Muscle layer of colon (tissue), 2 donors: ENCODE measurements around the gene IL17RC.

Source experiments
- H3K27ac ChIP-seq: one replicate; pipeline ENCODE4 v1.7.0; 2013; ENCODE audit warnings: low read depth, mild to moderate bottlenecking, low read length, moderate library complexity
- H3K27me3 ChIP-seq, 2 donors: one replicate each; pipeline ENCODE4 v1.7.0; 2013; ENCODE audit warnings: low read length in 2 of 2, mild to moderate bottlenecking in 2 of 2; ENCODE audit not compliant: insufficient read depth in 2 of 2, control insufficient read depth in 1 of 2
- H3K36me3 ChIP-seq: one replicate; pipeline ENCODE4 v1.7.0; 2013; ENCODE audit warnings: mild to moderate bottlenecking, low read length; ENCODE audit not compliant: insufficient read depth
- H3K4me1 ChIP-seq: one replicate; pipeline ENCODE4 v1.7.0; 2013; ENCODE audit warnings: mild to moderate bottlenecking, low read length; ENCODE audit not compliant: insufficient read depth
- H3K4me3 ChIP-seq, 2 donors: one replicate each; pipeline ENCODE4 v1.7.0; 2013; ENCODE audit warnings: low read length in 2 of 2, low read depth in 1 of 2, mild to moderate bottlenecking in 1 of 2, moderate library complexity in 1 of 2
- H3K9ac ChIP-seq: one replicate; pipeline ENCODE4 v1.7.0; 2013; ENCODE audit warnings: low read length
- H3K9me3 ChIP-seq: one replicate; pipeline ENCODE4 v1.7.0; 2013; ENCODE audit warnings: mild to moderate bottlenecking, low read length
- donor health status: abdominal sarcoma.
- donor health status: Adenocarcinoma of cecum.

Gene IL17RC

DNA sequence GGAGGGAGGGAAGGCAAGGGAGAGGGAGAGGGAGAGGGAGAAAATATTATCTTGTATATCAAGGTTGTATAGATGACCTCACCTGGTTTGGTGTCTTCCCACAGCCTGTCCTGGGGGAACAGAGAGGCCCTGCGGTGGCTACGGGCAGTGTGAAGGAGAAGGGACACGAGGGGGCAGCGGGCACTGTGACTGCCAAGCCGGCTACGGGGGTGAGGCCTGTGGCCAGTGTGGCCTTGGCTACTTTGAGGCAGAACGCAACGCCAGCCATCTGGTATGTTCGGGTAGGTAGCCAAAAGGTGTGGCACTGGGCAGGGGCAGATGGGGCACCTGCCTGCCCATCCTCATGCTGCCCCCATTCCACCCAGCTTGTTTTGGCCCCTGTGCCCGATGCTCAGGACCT is 23.8 kb downstream of the IL17RC start:
- Histone ChIP-seq H3K9me3 (no peaks in the 10 kb centered on the region), H3K9ac (no peak overlapping the region), H3K27me3 (no peaks in the 10 kb centered on the region), H3K36me3 (peaks cover 43% of the 10 kb centered on the region), H3K4me1 (peaks cover under 1% of the 10 kb centered on the region), H3K4me3 (no peak overlapping the region), H3K27ac (no peak overlapping the region)

DNA sequence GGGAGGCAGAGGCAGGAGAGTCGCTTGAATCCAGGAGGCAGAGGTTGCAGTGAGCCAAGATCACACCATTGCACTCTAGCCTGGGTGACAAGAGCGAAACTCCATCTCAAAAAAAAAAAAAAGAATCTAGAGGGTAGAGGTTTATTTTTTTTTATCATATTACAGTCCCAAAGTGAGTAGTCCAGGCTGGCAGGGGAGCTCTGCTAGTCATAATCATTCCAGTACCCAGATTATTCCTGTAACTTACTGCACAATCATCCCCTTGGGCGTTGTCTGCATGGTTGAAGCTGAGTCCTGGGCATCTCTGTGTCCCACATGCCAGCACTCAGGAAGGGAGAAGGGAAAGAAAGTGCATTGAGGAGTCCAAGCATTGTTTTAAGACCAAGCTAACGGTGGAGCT is 25.3 kb downstream of the IL17RC start:
- no peaks in the 10 kb centered on the region for H3K27me3 ChIP-seq
- no peak overlapping the region for H3K27ac ChIP-seq
- H3K9me3 ChIP-seq, result no peaks in the 10 kb centered on the region
- no peak overlapping the region for H3K9ac ChIP-seq
- H3K4me3 ChIP-seq, result no peak overlapping the region
- H3K36me3 ChIP-seq, result peaks cover 39% of the 10 kb centered on the region
- H3K4me1 ChIP-seq, result no peaks in the 10 kb centered on the region

GRCh38 chr3:9942934-9943690 is 26.2 kb downstream of the IL17RC start:
- Histone ChIP-seq H3K27ac (no peak overlapping the region), H3K36me3 (peaks cover 29% of the 10 kb centered on the region), H3K4me3 (no peak overlapping the region), H3K4me1 (peaks cover 3% of the 10 kb centered on the region), H3K27me3 (no peaks in the 10 kb centered on the region), H3K9ac (no peak overlapping the region), H3K9me3 (no peaks in the 10 kb centered on the region)

DNA sequence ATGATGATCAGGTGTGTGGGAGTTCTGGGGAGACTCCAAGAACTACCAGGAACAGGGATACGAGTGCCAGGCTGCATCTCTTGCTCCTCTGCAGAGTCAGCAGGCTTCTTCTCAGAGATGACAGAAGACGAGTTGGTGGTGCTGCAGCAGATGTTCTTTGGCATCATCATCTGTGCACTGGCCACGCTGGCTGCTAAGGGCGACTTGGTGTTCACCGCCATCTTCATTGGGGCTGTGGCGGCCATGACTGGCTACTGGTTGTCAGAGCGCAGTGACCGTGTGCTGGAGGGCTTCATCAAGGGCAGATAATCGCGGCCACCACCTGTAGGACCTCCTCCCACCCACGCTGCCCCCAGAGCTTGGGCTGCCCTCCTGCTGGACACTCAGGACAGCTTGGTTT is 27.4 kb downstream of the IL17RC start:
- no peaks in the 10 kb centered on the region for H3K9me3 ChIP-seq
- H3K27ac ChIP-seq, result no peak overlapping the region
- peaks cover 28% of the 10 kb centered on the region for H3K36me3 ChIP-seq
- no peaks in the 10 kb centered on the region for H3K27me3 ChIP-seq
- no peak overlapping the region for H3K4me3 ChIP-seq
- peaks cover 5% of the 10 kb centered on the region for H3K4me1 ChIP-seq
- no peak overlapping the region for H3K9ac ChIP-seq

DNA sequence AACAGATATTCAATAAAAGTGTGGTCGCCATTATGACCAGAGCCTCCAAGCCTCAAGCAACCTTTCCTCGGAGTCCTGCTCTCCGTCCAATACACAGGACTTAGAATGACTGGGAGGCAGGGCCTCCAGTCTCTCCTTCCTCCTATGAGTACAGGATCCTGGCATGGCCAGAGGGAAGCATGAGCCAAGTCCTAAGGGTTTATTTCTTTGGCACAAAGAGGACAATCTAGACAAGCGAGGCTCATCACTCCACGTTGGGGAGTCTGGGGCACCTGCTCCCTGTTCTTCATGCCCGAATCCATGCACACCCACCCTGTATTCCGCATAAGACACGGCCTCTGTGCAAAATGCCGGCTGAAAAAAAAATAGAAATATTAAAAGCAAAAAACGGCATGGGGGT is 28.5 kb downstream of the IL17RC start:
- Histone ChIP-seq H3K4me3 (no peak overlapping the region), H3K36me3 (peaks cover 28% of the 10 kb centered on the region), H3K27me3 (no peaks in the 10 kb centered on the region), H3K27ac (no peak overlapping the region), H3K4me1 (peaks cover 5% of the 10 kb centered on the region), H3K9me3 (no peaks in the 10 kb centered on the region), H3K9ac (no peak overlapping the region)

GRCh38 chr3:9946112-9947024 is 29.5 kb downstream of the IL17RC start:
- Histone ChIP-seq H3K4me1 (peaks cover 5% of the 10 kb centered on the region), H3K27ac (peak overlapping the region; percentile 79), H3K27me3 (no peaks in the 10 kb centered on the region), H3K36me3 (peaks cover 23% of the 10 kb centered on the region), H3K9ac (peak overlapping the region; percentile 49), H3K4me3 (peak overlapping the region; percentile 66 to 76), H3K9me3 (no peaks in the 10 kb centered on the region)

- H3K9me3 ChIP-seq, result no peaks in the 10 kb centered on the region
- peaks cover 22% of the 10 kb centered on the region for H3K36me3 ChIP-seq
- H3K4me3 ChIP-seq, result peak overlapping the region; percentile 66 to 76
- H3K4me1 ChIP-seq, result peaks cover 11% of the 10 kb centered on the region
- no peaks in the 10 kb centered on the region for H3K27me3 ChIP-seq
- H3K27ac ChIP-seq, result peak overlapping the region; percentile 79
- no peak overlapping the region for H3K9ac ChIP-seq
Observed at GRCh38 chr3:9947025-9947995, 30.4 kb downstream of the IL17RC start.

DNA sequence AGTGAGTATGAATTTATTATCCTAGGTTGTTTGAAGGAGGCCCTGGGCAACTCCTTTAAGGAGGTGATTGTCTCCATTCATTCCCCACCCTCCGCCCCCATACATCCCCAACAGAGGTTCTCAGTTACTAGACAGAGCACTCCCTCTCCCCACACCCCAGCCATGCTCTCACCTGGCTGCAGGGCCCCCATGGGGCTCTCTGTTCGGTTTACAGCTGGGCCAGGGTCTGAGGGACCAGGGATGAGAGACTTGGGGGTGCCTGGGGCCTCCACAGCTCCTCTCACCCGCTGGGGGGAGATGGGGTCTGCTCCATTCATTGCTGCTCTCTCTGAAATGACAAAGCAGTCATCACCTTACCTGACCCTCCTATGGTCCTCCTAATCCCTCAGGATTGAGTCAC is 31.7 kb downstream of the IL17RC start:
- H3K9ac ChIP-seq, result no peak overlapping the region
- H3K9me3 ChIP-seq, result no peaks in the 10 kb centered on the region
- H3K4me3 ChIP-seq, result no peak overlapping the region
- H3K27ac ChIP-seq, result no peak overlapping the region
- H3K27me3 ChIP-seq, result no peaks in the 10 kb centered on the region
- H3K36me3 ChIP-seq, result peaks cover 10% of the 10 kb centered on the region
- H3K4me1 ChIP-seq, result peaks cover 11% of the 10 kb centered on the region

- Histone ChIP-seq H3K9ac (no peak overlapping the region), H3K9me3 (no peaks in the 10 kb centered on the region), H3K27ac (no peak overlapping the region), H3K36me3 (peaks cover 5% of the 10 kb centered on the region), H3K27me3 (no peaks in the 10 kb centered on the region), H3K4me3 (no peak overlapping the region), H3K4me1 (peaks cover 11% of the 10 kb centered on the region)
Observed at GRCh38 chr3:9949115-9949514, 32.2 kb downstream of the IL17RC start.

- H3K9me3 ChIP-seq, result no peaks in the 10 kb centered on the region
- H3K9ac ChIP-seq, result no peak overlapping the region
- H3K27ac ChIP-seq, result no peak overlapping the region
- H3K27me3 ChIP-seq, result no peaks in the 10 kb centered on the region
- no peaks in the 10 kb centered on the region for H3K36me3 ChIP-seq
- peaks cover 11% of the 10 kb centered on the region for H3K4me1 ChIP-seq
- H3K4me3 ChIP-seq, result no peak overlapping the region
Observed at GRCh38 chr3:9949626-9950025, 32.7 kb downstream of the IL17RC start.

DNA sequence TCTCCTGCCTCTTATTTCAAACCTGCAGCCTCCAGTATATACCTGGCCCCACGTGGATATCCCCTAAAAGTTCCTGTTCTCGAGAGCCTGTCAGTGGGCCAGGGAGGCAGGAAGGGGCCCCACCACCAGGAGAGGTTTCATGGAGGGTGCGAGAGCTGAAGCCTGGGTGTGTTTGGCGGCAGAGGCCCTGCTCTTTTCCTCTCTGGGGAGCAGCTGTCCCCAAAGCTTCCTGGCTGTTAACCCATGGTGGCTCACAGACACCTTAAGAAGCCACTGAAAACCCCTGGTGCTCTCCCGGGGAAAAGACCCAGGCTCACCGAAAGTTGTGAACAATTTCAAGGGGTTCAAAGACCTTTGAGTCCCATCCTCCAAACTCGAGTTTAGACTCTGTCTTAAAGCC is 34.2 kb downstream of the IL17RC start:
- no peaks in the 10 kb centered on the region for H3K36me3 ChIP-seq
- H3K27ac ChIP-seq, result no peak overlapping the region
- no peak overlapping the region for H3K9ac ChIP-seq
- no peaks in the 10 kb centered on the region for H3K27me3 ChIP-seq
- H3K4me3 ChIP-seq, result no peak overlapping the region
- peaks cover 25% of the 10 kb centered on the region for H3K4me1 ChIP-seq
- no peaks in the 10 kb centered on the region for H3K9me3 ChIP-seq
